ENCODE results near the gene RREB1.

DNA sequence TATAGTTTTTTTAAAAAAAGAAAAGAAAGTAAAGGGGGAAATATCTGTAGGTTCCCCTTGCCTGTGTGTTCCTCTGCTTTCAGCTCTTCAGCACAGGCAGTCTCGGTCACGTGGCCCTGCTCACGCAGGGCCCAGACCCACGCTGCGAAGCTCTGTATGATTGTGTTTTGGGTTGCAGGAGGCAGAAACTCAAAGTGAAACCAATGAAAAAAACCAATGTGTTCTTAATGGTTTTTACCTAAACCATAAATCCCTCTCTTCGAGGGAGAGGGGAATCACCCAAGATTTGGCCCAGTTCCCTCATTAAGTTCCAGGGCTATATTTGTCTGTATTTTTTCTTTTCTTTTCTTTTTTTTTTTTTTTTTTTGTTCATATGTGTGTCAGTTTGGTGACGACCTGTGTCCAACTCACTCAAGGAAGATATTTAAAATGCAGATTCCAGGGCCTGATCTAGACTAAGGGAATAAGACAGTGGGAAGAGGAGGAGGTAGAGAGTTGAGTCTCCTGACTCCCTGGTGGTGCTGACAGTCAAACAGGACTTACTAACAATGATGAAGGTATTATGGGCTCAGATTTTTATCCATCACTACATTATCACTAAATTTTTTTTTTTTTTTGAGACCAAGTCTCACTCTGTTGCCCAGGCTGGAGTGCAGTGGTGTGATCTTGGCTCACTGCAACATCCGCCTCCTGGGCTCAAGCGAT is 33.8 kb upstream of the RREB1 start:
- TF ChIP-seq SMC3 (conservative IDR thresholded peaks at IDR 0.05; ENCODE audit: poor library complexity) (no peak), EP300 (conservative IDR thresholded peaks at IDR 0.05; ENCODE audit: poor library complexity, severe bottlenecking) (no peak)
- TF ChIP-seq, protein P1, sequence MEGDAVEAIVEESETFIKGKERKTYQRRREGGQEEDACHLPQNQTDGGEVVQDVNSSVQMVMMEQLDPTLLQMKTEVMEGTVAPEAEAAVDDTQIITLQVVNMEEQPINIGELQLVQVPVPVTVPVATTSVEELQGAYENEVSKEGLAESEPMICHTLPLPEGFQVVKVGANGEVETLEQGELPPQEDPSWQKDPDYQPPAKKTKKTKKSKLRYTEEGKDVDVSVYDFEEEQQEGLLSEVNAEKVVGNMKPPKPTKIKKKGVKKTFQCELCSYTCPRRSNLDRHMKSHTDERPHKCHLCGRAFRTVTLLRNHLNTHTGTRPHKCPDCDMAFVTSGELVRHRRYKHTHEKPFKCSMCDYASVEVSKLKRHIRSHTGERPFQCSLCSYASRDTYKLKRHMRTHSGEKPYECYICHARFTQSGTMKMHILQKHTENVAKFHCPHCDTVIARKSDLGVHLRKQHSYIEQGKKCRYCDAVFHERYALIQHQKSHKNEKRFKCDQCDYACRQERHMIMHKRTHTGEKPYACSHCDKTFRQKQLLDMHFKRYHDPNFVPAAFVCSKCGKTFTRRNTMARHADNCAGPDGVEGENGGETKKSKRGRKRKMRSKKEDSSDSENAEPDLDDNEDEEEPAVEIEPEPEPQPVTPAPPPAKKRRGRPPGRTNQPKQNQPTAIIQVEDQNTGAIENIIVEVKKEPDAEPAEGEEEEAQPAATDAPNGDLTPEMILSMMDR (IDR thresholded peaks at IDR 0.05; ENCODE audit: poor library complexity, severe bottlenecking) = no peak
